ENCODE data around the gene CPSF4.

DNA sequence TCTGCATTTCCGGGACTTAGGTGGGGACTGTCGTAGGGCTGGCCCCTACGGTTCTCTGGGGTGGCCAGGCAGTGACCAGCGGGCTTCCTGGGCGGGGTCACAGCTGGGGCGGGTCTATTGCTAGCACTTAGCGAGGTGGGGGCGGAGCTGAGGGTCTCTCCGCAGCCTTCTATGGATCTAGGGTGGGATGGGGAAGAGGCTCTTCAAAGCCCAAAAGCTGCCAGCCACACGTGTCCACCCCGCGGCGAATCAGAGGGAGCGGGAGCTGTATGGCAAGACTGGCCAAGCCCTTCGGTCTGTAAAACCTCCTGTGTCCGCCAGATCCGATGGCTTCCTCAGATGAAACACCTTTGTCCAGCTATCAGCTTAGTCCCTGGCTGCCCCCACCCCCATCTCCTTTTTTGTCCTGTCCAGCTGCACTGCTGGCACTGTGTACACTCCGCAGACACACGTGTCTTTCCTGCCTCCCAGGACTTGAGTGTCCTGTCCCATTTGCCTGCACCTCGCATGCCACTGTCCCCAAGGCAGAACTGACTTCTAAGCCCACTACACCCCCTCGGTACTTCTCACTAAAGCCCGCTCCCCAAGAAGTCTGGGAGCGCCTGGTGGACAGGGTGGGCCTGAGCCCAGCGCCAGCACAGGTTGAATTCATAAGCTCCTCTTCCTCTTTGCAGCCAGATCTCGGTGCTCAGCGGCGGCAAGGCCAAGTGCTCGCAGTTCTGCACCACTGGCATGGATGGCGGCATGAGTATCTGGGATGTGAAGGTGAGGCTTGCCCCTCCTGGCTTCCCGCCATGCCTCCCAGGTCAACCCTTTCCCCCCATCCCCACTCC is 45.2 kb upstream of the CPSF4 start:
- TF ChIP-seq EZH2 (IDR thresholded peaks at IDR 0.05; ENCODE audit: borderline replicate concordance, insufficient read depth, low read length, poor library complexity, severe bottlenecking) (no peak), EP300 (conservative IDR thresholded peaks at IDR 0.05; ENCODE audit: poor library complexity, severe bottlenecking) (no peak), POLR2AphosphoS5 (IDR thresholded peaks at IDR 0.05) (no peak), TAF1 (IDR thresholded peaks at IDR 0.05; ENCODE audit: low read depth) (no peak), SMC3 (conservative IDR thresholded peaks at IDR 0.05; ENCODE audit: poor library complexity) (no peak), MXI1 (conservative IDR thresholded peaks at IDR 0.05; ENCODE audit: poor library complexity, severe bottlenecking) (no peak)
- TF ChIP-seq, protein P1, sequence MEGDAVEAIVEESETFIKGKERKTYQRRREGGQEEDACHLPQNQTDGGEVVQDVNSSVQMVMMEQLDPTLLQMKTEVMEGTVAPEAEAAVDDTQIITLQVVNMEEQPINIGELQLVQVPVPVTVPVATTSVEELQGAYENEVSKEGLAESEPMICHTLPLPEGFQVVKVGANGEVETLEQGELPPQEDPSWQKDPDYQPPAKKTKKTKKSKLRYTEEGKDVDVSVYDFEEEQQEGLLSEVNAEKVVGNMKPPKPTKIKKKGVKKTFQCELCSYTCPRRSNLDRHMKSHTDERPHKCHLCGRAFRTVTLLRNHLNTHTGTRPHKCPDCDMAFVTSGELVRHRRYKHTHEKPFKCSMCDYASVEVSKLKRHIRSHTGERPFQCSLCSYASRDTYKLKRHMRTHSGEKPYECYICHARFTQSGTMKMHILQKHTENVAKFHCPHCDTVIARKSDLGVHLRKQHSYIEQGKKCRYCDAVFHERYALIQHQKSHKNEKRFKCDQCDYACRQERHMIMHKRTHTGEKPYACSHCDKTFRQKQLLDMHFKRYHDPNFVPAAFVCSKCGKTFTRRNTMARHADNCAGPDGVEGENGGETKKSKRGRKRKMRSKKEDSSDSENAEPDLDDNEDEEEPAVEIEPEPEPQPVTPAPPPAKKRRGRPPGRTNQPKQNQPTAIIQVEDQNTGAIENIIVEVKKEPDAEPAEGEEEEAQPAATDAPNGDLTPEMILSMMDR (IDR thresholded peaks at IDR 0.05; ENCODE audit: poor library complexity, severe bottlenecking): no peak
- TF ChIP-seq, protein P2, sequence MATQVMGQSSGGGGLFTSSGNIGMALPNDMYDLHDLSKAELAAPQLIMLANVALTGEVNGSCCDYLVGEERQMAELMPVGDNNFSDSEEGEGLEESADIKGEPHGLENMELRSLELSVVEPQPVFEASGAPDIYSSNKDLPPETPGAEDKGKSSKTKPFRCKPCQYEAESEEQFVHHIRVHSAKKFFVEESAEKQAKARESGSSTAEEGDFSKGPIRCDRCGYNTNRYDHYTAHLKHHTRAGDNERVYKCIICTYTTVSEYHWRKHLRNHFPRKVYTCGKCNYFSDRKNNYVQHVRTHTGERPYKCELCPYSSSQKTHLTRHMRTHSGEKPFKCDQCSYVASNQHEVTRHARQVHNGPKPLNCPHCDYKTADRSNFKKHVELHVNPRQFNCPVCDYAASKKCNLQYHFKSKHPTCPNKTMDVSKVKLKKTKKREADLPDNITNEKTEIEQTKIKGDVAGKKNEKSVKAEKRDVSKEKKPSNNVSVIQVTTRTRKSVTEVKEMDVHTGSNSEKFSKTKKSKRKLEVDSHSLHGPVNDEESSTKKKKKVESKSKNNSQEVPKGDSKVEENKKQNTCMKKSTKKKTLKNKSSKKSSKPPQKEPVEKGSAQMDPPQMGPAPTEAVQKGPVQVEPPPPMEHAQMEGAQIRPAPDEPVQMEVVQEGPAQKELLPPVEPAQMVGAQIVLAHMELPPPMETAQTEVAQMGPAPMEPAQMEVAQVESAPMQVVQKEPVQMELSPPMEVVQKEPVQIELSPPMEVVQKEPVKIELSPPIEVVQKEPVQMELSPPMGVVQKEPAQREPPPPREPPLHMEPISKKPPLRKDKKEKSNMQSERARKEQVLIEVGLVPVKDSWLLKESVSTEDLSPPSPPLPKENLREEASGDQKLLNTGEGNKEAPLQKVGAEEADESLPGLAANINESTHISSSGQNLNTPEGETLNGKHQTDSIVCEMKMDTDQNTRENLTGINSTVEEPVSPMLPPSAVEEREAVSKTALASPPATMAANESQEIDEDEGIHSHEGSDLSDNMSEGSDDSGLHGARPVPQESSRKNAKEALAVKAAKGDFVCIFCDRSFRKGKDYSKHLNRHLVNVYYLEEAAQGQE (IDR thresholded peaks at IDR 0.05; ENCODE audit: borderline replicate concordance): no peak

All from neural cell (in vitro differentiated cells).